Fibroblast of villous mesenchyme (primary cell): ENCODE results near the gene SF3A1. TPM values are rescaled to one million over a fixed set of nuclear protein-coding genes. Genes with fewer than 3 reads are reported as not detected.

Source experiments
- DNase-seq: peaks from one replicate; pipeline ENCODE4 v3.0.0-alpha.2; 2010; ENCODE audit warnings: low read depth
- H3K4me3 ChIP-seq: 2 replicates; pipeline ENCODE4 v1.5.1; 2011; ENCODE audit warnings: low read depth, mild to moderate bottlenecking, low read length
- total RNA-seq: library from RNA; depleted of rRNA; stranded (reverse); fragments of >200 nt; gene quantifications from 2 replicates; pipeline ENCODE4 v1.2.3, GENCODE V29; 2012
- TF ChIP-seq, protein P1 (sequence below): IDR thresholded peaks from 2 replicates; pipeline ENCODE4 v1.5.1; 2012; ENCODE audit warnings: low read depth, mild to moderate bottlenecking, low read length; ENCODE audit not compliant: insufficient read depth

Gene SF3A1
- total RNA-seq, 1 donor, result 27.2 TPM

DNA sequence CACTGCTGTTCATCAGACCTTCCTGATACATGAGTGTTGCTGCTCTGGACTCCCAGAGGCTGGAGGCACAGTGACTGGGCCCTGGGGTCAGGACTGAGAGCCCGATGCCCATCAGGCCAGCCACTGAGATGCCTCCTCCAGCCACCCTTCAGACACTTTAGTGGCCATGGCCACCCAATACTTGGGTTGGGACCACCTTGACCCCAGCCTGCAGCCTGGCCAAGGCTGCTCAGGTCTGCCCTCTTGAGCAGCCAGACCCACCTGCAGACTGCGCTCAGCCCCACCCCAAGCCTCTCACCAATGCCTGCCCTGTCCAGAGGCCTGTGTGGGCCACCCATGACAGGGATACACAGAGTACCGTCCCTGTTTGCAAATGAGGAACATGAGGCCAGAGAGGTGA is 26.4 kb upstream of the SF3A1 start:
- no peak for DNase-seq
- no peak overlapping the region for H3K4me3 ChIP-seq
- TF ChIP-seq, protein P1, sequence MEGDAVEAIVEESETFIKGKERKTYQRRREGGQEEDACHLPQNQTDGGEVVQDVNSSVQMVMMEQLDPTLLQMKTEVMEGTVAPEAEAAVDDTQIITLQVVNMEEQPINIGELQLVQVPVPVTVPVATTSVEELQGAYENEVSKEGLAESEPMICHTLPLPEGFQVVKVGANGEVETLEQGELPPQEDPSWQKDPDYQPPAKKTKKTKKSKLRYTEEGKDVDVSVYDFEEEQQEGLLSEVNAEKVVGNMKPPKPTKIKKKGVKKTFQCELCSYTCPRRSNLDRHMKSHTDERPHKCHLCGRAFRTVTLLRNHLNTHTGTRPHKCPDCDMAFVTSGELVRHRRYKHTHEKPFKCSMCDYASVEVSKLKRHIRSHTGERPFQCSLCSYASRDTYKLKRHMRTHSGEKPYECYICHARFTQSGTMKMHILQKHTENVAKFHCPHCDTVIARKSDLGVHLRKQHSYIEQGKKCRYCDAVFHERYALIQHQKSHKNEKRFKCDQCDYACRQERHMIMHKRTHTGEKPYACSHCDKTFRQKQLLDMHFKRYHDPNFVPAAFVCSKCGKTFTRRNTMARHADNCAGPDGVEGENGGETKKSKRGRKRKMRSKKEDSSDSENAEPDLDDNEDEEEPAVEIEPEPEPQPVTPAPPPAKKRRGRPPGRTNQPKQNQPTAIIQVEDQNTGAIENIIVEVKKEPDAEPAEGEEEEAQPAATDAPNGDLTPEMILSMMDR, result no peak

DNA sequence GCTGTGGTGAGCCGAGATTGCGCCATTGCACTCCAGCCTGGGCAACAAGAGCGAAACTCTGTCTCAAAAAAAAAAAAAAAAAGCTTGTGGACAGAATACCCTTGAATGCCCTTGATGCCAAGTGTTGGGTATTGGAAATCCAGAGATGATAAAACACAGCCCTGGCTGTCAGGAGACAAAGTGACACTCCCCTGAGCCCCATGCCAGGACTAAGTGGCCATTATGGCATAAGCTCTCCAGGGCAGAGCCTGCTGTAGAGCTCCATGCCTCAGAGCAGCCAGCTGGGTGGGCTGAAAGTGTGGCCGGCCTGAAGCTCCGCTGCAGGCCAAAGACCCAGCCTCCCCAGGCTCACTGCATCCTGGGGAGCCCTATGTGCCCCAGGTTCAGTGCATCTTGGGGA is 25.6 kb upstream of the SF3A1 start:
- no peak for DNase-seq
- TF ChIP-seq, protein P1, result no peak
- H3K4me3 ChIP-seq, result no peak overlapping the region

DNA sequence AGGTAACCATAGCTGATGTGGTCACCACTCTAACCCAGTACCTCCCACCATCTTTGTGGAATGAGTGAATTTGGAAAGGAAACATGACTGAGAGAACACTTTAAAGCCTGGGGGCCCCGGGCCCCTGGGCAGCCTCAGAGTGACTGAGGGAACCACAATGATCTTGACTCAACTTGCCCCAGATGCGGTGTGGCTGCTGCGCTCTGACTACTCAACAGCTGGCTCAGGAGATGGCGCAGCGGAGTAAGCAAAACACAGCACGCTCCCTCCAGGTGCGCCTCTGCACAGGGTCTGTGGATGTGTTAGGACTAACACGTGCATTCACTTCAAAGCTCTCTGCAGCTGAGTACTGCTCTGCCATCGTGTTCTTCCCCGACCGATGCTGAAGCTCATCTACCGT is 24.6 kb upstream of the SF3A1 start:
- DNase-seq, result no peak
- no peak overlapping the region for H3K4me3 ChIP-seq
- TF ChIP-seq, protein P1, result no peak

DNA sequence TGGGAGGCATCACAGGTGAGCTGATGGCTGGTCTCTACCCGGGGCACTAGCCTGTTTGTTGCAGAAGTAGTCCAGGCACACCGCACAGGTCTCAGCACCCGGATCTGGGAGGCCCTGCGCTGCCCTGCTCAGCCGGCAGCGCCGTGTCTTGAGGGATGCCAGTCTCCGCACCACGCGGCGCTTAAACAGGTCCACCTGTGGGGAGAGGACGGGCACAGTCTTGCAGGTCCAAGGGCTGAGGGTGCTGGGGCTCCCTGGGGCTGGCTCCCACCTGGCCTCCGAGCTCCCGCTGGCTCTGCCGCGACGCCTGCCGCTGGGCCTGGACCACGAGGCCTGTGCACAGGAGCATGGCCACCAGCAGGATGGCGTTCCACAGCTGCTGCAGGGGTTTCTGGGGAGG is 23.3 kb upstream of the SF3A1 start:
- no peak overlapping the region for H3K4me3 ChIP-seq
- no peak for DNase-seq
- TF ChIP-seq, protein P1, result no peak

DNA sequence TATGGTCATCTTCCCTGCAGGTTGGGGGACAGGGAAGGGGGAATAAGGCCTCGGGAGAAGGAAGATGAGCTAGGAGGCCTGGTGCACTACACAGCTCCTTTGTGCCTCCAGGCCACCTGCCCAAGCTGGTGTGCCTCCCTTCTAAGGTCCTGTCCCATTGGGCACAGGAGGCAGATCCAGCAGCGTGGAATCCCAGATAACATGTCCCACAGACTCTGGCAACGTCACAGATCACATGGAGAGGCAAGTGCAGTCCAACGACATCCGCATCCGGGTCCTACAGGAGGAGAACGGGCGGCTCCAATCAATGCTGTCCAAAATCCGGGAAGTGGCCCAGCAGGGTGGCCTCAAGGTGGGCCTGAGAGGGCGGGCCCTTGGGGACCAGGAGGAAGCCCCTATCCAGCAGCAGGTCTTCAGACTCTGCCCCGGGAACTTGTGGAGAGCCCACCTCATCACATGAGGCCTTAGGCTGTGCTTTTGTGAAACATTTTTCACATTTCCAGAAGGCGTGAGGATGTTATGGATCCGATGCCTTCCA is 18.7 kb upstream of the SF3A1 start:
- TF ChIP-seq, protein P1, result no peak
- H3K4me3 ChIP-seq, result no peak overlapping the region
- no peak for DNase-seq

DNA sequence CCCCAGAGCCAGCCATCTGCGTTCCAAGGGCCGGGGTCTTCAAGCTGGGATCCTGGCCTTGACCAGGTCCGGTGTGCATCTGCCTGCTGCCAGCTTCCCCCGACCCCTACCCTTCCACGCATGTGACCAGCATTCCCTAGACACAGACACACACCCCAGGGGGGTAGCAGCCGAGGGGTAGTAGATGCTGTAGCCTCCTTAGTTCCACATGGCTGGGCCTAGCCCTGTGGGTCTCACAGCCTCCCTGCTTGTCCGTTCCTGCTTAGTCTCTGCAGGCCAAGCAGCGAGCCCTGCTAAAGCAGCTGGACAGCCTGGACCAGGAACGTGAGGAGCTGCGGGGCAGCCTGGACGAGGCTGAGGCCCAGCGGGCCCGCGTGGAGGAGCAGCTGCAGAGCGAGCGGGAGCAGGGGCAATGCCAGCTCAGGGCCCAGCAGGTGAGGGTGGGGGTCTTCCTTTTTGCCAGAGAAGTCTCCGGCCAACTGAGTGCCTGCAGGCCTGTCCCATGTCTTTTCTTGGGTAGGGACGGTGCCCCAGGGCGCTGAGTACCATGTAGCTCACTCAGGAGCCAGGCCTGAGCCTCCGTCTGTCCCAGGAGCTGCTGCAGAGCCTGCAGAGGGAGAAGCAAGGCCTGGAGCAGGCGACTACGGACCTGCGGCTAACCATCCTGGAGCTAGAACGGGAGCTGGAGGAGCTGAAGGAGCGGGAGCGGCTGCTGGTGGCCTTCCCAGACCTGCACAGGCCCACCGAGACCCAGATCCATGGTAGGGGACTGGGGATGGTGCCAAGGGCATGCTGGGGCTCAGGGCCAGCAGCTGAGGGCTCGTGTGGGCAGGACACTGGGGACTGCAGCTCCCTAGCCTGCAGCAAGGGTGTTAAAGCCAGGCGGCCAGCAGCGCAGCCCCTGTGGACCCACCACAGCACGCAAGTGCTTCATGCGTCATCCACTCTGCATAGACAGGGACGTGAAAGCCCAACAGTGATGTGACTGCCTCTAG is 16.9 kb upstream of the SF3A1 start:
- no peak for DNase-seq
- TF ChIP-seq, protein P1, result no peak
- H3K4me3 ChIP-seq, result no peak overlapping the region
